Stimulated activated CD8-positive, alpha-beta memory T cell treated with anti-CD3 and anti-CD28 coated beads, Interleukin-15, amount 100 ng/mL, for 4 hours (primary cell): ENCODE data around the gene POLG2.
"Not testable (repeated sequence)": the region's sequence is repeated elsewhere in the genome, so short reads cannot be mapped to it uniquely, and the experiment has no call there.

ENCODE experiments used
- DNase-seq, 2 donors: peaks; one replicate each; pipeline ENCODE4 v3.0.0-alpha.2; 2020; ENCODE audit warnings: low read depth in 2 of 2

Gene POLG2

DNA sequence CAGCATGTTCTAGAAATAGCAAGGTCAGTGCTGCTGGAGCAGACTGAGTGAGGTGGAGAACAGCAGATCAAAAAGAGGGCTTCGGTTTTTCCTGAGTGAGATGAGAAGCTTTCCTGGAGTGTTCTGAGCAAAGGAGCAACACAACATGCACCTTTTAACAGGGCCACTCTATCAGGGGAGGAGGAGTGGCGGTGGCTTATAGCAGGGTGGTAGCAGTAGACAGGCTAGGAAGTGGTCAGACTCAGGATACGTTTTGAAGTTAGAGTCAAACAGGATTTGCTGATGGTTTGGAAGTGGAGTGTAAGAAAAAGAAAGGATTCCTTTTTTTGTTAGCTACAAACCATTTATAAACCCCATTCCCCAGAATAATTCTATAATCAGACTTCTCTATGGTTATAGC lies 12.5 kb downstream of the POLG2 start:
- DNase-seq: no peak

DNA sequence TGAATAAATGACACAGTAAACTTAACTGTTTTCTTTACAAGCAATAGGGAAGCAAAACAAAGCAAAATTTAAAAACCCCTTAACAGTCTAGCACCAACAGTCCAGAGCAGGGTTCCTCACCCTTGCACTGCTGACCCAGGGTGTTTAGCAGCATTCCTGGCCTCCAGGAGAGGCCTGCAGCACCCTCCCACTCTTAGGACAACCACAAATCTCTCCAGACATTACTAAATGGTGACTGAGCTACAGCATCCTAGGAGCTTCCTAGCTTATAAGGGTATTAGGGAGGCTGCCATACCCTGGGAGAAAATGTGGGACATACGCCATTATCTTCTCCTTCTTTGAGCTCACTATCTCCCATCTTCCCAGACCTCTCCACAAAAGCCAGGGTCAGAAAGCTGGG lies 15.9 kb downstream of the POLG2 start:
- DNase-seq: no peak

DNA sequence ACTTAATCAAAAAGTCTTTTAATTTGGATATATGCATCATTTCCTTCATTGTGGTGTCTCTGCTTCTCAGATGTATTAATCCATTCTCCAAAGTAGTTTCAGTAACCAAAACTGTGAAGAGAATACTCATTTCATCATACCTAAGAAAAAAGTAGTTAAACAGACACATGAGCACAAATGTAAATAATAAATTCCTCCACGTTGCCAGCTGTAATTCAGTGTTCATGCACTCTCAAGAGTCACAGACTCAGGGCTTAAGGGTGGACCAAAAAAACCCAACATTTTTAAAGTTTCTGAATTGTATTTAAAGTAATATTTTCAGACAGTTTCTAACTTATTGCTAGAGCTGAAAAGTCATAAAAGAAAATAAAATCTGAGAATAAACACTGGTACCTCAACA lies 19.0 kb downstream of the POLG2 start:
- no peak for DNase-seq

DNA sequence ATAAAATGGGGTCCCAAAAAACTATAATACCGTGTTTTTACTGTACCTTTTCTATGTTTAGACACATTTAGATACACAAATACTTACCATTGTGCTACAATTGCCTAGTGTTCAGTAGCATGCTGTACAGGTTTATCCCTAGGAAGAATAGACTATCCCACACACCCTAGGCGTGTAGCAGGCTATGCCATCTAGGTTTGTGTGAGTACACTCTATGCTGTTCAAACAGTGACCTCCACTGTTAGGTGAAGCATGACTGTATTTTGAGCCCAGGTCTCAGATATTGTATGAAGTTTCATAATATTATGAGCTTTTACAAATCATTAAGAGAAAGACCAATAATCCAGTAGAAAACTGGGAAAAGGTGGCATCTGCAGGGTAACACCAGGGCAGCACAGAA lies 24.3 kb downstream of the POLG2 start:
- DNase-seq: no peak

DNA sequence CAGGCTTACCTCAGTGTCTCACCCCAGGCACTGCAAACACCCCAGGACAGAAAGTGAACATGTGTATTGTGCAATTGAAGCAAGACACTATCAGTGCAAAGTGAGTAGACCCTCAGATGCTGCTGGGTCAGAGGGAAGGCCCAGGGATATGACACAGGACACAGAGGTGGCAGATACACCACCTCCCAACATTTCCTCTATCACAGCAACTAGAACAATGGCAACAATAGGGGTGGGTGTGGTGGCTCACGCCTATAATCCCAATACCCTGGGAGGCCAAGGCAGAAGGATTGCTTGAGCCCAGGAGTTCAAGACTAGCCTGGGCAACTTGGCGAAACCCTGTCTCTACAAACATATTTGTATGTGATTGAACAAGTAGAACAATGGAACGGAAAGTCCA lies 25.4 kb downstream of the POLG2 start:
- DNase-seq: no peak

DNA sequence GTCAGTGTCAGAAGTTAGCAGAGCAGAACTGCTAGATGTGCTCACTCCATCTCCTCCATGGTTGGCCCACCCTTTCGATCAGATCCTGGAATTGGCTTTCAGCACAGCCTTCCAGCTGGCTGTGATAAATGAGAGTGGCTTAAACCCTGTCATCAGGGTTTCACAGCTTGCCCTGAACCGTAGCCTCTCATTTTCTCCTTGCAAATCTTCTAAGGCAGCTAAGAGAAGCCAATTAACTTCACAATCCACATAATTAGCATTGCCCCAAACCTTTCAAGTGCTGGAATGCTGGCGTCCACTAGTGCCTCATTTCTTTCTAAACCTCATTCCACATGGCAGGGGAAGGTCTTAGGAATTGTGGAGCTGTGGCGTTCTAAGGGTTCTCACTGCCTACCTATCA lies 26.2 kb downstream of the POLG2 start:
- no peak for DNase-seq

DNA sequence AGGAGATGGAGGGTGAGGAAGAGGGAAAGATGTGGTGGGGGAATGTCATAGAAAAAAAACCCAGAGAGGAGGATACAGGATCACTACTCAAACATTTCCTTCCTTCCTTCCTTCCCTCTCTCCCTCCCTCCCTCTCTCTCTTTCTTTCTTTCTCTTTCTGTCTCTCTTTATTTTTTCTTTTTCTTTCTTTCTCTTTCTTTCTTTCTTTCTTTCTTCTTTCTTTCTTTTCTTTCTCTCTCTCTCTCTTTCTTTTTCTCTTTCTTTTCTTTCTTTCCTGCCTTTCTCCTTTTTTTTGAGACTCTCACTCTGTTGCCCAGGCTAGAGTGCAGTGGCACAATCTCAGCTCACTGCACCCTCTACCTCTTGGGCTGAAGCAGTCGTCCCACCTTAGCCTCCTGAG lies 30.0 kb downstream of the POLG2 start:
- not testable (repeated sequence) for DNase-seq

DNA sequence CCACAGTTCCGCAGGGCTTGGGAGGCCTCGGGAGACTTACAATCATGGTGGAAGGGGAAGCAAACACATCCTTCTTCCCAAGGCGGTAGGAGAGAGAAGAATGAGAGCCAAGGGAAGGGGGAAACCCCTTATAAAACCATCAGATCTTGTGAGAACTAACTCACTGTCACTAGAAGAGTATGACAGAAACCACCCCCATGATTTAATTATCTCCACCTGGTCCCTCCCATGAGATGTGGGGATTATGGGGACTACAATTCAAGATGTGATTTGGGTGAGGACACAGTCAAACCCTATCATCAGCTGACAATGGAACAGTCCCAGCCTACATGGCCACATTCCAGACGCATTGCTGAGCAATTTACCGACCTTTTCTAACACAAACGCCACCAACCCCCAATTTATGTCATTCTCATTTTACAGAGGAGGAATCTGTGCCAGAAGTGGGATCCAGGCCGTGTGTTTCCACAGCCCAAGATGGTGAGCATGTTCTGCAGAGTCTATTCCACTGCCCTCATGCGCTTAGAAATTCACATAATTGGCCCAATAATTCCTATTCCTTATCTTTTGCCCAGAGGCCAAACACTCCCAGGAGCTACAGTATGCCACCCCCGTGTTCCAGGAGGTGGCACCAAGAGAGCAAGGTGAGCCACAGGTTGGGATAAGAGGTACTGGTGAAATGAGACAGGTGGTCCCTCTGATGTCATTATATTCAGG lies 30.7 kb downstream of the POLG2 start:
- no peak for DNase-seq

DNA sequence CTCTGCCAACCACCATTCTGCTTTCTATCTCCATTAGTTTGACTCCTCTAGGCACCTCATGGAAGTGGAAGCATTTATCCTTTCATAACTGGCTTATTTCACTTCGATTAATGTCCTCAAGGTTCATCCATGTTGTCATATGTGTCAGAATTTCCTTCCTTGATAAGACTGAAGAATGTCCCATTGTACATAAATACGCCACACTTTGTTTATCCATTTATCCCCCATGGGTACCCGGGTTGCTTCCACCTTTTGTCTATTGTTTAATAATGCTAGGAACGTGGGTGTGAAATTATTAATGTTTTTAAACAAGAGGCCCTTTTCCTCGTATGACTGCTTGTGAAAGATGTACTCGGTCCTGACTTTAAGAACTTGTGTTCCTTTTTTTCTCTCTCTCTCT lies 35.1 kb downstream of the POLG2 start:
- DNase-seq: no peak

DNA sequence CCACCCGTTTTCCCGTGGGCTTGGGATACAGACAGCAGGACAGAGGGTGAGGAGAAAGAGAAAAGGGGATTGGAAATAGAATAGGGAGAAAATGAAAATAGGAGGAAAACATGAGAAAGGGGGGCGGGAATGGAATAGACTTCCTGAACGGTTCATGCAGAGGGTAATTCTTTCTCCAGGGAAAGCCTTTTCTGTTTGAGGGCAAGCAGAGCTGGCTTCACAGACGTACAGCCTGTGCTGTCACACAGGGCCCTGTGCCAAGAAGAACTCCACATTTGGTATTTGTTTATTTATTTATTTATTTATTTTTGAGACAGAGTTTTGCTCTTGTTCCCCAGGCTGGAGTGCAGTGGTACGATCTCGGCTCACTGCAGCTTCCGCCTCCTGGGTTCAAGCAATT lies 35.9 kb downstream of the POLG2 start:
- no peak for DNase-seq

DNA sequence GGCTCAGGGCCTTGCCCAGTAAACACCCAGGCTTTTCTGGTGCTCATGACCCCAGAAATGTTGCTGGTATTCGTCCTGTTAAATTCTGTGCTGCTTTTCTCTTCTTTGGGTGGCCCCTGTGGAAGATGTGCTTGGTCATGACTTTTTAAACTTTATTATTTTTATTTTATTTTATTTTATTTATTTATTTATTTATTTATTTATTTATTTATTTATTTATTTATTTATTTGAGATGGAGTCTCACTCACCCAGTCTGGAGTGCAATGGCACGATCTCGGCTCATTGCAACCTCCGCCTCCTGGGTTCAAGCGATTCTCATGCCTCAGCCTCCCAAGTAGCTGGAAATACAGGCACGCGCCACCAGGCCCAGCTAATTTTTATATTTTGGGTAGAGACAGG lies 37.0 kb downstream of the POLG2 start:
- not testable (repeated sequence) for DNase-seq

DNA sequence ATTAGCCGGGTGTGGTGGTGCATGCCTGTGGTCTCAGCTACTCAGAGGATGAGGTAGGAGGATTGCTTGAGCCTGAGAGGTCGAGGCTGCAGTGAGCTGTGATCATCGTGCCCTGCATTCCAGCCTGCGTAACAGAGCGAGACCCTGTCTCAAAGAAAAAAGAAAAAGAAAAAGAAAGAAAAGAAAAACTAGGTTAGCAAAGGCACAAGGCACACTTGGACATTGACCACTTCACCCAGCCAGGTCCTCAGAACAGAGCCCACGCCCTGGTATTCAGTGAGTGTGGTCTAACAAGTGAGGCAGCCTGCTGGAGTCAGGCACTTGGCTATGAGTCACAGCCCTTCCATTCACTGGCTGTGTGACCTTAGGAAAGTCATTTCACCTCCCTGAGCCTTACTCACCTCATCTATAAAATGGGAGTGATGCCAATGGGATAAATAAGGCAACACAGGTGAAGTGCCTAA lies 37.5 kb downstream of the POLG2 start:
- DNase-seq: no peak

DNA sequence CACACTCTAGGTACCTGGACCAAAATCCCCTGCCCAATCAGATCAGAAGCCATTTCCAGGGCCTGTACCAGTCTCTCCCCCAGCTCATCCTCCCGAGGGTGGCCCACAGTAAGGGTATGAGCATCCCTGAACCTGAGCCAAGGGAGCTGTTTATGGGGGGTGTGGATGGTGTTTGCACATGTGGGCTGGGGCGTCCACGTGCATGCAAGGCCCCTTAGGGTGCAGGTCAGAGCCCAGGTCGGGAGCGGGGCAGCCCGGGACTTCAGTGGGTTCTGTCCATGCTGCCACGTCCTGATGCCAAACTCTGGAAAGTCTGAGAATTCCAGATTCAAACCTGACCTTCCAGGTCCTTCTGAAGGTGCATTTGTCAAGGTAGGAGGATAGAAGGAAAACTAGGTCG lies 38.1 kb downstream of the POLG2 start:
- DNase-seq: no peak

DNA sequence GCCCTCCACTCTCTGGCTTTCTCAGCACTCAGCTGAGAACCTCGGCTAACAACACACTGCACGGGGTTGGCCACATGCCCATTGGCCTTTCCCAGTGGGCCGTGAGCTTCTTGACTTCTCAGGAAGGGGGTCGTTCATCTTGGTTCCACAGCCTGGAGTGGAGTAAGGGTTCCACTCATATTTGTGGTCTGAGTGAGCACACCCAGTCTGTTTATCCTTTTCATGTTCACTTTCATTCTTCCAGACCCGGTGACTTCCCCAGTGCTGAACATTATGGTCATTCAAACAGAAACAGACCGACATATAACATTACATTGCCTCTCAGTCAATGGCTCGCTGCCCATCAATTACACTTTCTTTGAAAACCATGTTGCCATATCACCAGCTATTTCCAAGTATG lies 39.7 kb downstream of the POLG2 start:
- no peak for DNase-seq

DNA sequence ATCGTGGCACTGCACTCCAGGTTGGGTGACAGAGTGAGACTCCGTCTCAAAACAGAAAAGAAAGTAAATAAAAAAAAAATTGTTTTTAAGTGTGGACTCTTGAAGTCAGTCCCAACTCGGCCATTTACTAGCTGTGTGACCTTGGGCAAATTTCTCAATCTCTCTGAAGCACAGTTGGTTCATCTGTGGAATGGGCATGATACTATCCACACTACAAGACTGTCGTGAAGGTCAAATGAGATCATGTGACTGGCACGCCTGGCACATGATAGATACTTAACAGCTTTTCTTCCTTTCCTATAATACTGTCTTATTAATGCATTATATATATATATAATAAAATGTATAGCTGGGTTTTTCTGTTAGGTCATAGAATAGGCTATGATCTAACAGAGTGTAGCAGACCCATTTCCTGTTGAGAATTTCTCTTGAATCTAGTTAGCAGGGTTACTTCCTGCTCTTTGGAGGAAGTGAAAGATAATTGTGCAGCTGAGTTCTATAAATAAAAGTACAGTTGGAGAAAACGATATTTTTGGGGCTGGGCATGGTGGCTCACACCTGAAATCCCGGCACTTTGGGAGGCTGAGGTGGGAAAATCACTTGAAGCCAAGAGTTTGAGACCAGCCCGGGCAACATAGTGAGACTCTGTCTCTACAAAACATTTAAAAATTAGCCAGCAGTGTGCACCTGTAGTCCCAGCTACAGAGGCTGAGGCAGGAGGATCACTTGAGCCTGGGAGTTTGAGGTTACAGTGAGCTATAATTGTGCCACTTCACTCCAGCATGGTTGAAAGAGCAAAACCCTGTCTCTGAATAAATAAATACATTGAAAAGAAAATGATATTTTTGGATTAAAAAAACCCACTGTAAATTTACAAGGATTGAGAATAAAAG lies 40.6 kb downstream of the POLG2 start:
- no peak for DNase-seq

DNA sequence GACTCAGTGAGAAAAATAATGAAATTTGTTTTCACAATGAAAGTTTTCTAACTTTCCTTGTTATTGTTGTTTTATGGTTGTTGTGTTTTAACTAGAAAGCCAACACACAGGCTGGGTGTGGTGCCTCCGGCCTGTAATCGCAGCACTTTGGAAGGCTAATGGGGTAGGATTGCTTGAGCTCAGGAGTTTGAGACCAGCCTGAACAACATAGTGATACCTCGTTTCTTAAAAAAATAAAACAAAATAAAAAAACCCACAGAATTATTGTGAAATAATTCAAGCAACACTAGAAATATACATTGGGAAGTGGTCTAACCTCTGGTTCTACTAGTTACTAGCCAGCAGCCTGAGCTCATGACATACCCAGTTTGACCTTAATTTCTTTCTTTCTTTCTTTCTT lies 47.3 kb downstream of the POLG2 start:
- DNase-seq: no peak

DNA sequence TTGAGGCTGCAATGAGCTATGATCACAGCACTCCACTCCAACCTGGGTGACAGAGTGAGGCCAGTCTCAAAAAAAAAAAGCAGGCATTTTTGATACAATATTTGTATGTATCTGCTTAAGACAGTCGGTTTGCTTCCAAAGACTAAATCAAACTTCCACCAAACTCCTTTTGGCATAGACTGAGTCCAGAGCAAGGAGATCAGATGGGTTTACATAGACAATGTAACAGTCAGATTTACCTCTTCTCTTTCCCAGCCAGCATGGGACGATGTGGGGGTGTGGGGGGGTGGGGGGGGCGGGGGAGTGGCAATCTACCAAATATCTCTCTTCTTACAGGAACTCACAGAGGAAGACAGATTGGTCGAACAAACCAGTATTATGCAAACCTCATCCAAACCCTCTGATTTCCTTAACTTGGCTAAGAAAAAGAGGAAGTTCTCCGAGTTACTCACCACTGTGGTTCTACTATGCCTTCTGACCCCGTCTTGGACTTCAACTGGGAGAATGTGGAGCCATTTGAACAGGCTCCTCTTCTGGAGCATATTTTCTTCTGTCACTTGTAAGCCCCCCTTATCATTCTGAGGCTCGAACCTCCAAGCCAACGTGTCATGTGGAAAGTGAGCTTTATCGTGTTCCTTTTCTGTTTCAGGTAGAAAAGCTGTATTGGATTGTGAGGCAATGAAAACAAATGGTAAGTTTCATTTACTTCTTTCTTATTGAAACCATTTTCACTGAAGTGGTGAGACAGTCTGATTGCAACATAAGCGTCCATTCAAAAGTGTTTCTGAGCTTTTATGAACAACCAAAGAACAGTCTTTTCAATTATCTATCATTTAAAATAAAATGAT lies 48.0 kb downstream of the POLG2 start, which contains the start of gene MILR1:
Gene MILR1 (plus strand): TSS at position 451 of the 848 bp plus-strand sequence. CDS start 54 bp downstream, at position 505.
- DNase-seq: no peak

DNA sequence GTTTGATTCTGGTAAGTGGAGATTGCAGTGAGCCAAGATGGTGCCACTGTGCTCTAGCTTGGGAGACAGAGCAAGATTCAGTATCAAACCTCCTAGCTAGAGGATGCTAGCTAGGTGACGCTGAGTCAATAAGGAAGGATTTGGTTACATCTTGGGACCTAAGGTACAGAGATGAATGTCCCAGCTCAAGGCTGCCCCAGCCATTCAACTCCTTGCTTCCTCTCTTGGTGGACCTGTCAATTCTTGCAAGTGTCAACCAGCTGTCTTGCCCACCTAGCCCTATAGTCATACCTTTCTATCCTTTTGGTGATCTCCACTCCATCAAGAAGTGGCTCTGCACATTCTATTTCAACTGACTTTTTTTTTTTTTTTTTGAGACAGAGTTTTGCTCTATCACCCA lies 49.3 kb downstream of the POLG2 start:
- DNase-seq: no peak

DNA sequence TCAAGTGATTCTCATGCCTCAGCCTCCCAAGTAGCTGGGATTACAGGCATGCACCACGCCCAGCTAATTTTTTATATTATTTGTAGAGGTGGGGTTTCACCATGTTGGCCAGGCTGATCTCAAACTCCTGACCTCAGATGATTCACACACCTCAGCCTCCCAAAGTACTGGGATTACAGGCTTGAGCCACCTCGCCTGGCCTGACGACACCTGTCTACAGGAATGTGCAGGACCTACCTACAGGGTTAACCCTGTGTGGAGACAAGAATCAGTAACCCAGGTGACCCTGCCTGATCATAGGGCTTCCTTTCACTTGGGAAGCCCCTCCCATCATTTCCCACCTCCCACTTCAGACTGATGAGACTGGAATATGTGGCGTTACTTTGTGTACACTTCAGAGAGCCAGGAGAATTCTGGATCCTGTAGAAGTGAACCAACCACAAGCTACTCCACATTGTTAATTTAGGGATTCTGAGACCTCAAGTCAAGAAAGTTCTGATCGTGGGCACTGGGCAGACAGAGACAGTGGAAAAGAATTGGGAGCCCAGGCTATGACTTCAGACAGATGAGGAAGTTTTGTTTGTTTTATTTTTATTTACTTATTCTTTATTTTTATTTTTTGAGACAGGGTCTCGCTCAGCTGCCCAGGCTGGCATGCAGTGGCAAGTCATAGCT lies 53.6 kb downstream of the POLG2 start:
- DNase-seq: no peak

DNA sequence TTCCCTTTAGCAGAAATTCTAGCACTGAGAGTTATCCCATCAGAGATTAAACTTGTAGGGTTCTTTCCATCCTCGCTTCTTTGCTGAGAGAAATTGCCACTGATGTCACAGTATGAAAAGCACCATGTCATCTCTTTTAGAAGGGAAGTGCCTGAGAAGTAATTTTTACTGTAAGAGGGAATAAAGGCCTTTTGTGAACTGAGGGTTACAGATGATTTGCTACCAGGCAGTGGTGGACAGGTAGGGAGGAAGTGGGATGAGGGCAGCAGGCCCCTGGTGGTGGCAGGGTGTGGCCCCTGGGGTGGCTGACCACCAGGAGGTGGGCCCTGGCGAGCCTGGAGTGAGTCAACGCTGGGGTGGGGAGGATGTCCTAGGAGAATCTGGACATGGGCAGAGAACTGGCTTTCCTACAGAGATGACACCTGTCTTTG lies 54.3 kb downstream of the POLG2 start:
- DNase-seq: no peak

DNA sequence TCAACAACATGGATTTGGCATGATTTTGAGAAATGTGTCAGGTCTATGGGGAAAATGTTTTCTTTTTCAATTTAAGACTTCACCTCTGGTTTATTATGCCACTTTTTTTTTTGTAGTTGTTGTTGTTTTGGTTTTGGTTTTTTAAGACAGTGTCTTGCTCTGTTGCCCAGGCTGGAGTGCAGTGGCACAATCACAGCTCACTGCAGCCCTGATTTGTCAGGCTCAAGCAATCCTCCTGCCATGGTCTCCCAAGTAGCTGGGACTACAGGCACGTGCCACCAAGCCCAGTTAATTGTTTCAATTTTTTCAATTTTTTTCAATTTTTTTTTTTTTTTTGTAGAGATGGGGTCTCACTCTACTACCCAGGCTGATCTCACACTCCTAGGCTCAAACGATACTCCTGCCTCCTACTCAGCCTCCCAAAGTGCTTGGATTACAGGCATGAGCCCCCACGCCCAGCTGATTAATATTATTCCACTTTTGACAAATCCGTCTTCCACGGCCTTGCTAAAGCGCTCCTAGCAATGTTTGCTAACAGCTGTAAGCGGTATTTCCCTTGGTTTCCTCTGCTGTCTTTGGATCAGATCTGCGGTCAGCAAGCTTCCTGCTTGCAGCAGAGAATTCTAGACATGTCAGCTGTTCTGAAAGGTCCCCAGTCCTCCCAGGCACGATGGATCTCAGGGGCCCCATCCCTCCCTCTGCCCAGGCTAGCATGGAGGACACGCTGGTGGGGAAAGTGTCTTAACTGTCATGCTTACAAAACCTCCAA lies 54.9 kb downstream of the POLG2 start:
- DNase-seq: no peak
